Body of pancreas (tissue), 4 donors: Measurements from ENCODE around the gene SLCO1B1. TPM values are rescaled to one million over a fixed set of nuclear protein-coding genes. Genes with fewer than 3 reads are reported as not detected.

Experiments used
- ATAC-seq: fragments of 150-250 bp; one replicate; pipeline ENCODE4 v1.9.1; 2016
- DNase-seq, 4 donors: peaks; one replicate each; pipeline ENCODE4 v3.0.0-alpha.2; 2019
- H3K27ac ChIP-seq, 4 donors: fragments of 200-600 bp; sonication (generic); 1 replicate in 3 of 4; 2 replicates in 1 of 4; pipeline versions ENCODE4 v1.5.1 to v1.6.1; 2016 to 2019; ENCODE audit warnings: mild to moderate bottlenecking in 1 of 4, mixed read lengths in 1 of 4, moderate library complexity in 1 of 4
- H3K27me3 ChIP-seq, 2 donors: fragments of 200-600 bp; sonication (generic); one replicate each; pipeline ENCODE4 v1.6.0; 2016; ENCODE audit warnings: mild to moderate bottlenecking in 1 of 2
- H3K36me3 ChIP-seq, 2 donors: fragments of 200-600 bp; sonication (generic); replicated peaks in 1 of 2; 2 replicates each; pipeline ENCODE4 v1.5.1; 2016; ENCODE audit warnings: low read depth in 2 of 2; ENCODE audit not compliant: insufficient read depth in 1 of 2
- H3K4me1 ChIP-seq: fragments of 200-600 bp; sonication (generic); one replicate; pipeline ENCODE4 v1.6.0; 2016
- H3K4me3 ChIP-seq, 2 donors: fragments of 200-600 bp; sonication (generic); 1 replicate in 1 of 2; 2 replicates in 1 of 2; pipeline ENCODE4 v1.5.1; 2016 to 2019
- H3K9me3 ChIP-seq, 3 donors: fragments of 200-600 bp; sonication (generic); 1 replicate in 2 of 3; 2 replicates in 1 of 3; pipeline ENCODE4 v1.5.1; 2016
- CTCF ChIP-seq, 7 experiments: fragments of 450-650 bp in 4 of 7; fragments of 200-600 bp in 3 of 7; sonication (generic) in 3 of 7; IDR thresholded peaks; one replicate each; pipeline ENCODE4 v1.5.1; 2016 to 2019; ENCODE audit warnings: antibody characterized with exemption in 7 of 7
- POLR2A ChIP-seq, 3 donors: fragments of 450-650 bp; IDR thresholded peaks; one replicate each; pipeline ENCODE4 v1.6.1; 2016; ENCODE audit warnings: antibody characterized with exemption in 3 of 3, mild to moderate bottlenecking in 2 of 3
- WGBS, 2 donors: methylation state at CpG; one replicate each; pipeline ENCODE4 v1.1.5; 2017; 5-methylcytosine and 5-hydroxymethylcytosine counted together
- intact Hi-C: fragments of 100-400 bp; cut with DNase I; formaldehyde crosslinking; loops from one replicate; pipeline ENCODE4 v1.15.1; 2023
- total RNA-seq, 2 donors: library from RNA; depleted of rRNA; stranded (reverse); fragments of >200 nt; gene quantifications; one replicate each; pipeline ENCODE4 v1.1.0, GENCODE V29; 2016

Gene SLCO1B1
- total RNA-seq, 2 donors from 2014 or later: not detected

- Histone ChIP-seq H3K36me3 (no peaks in the 10 kb centered on the region), H3K4me1 (no peaks in the 10 kb centered on the region), H3K9me3 (no peaks in the 10 kb centered on the region), H3K27me3 (no peaks in the 10 kb centered on the region), H3K4me3 (no peak overlapping the region), H3K27ac (no peak overlapping the region)
- no peak for TF ChIP-seq CTCF (IDR thresholded peaks at IDR 0.05)
- TF ChIP-seq POLR2A (IDR thresholded peaks at IDR 0.05): no peak
- DNase-seq (no peak), ATAC-seq (no peak)
- intact Hi-C loops: no loop called here
- 33 to 35% methylated on average over 2 of the region's 2 CpGs for WGBS, 2 donors
These were observed 88.2 kb downstream of the SLCO1B1 start for GRCh38 chr12:21219206-21219605.

- Histone ChIP-seq H3K4me3 (no peak overlapping the region), H3K4me1 (no peaks in the 10 kb centered on the region), H3K27me3 (no peaks in the 10 kb centered on the region), H3K27ac (no peak overlapping the region), H3K9me3 (no peaks in the 10 kb centered on the region), H3K36me3 (no peaks in the 10 kb centered on the region)
- DNase-seq: no peak
- intact Hi-C loops: no loop called here
- WGBS, 2 donors: 68 to 73% methylated on average over 3 of the region's 3 CpGs
- ATAC-seq: no peak
- TF ChIP-seq POLR2A (IDR thresholded peaks at IDR 0.05) (no peak), CTCF (IDR thresholded peaks at IDR 0.05) (no peak)
These were observed 89.3 kb downstream of the SLCO1B1 start for GRCh38 chr12:21220266-21220665.

GRCh38 chr12:21221072-21221471 lies 90.1 kb downstream of the SLCO1B1 start:
- Histone ChIP-seq H3K4me3 (no peak overlapping the region), H3K4me1 (no peaks in the 10 kb centered on the region), H3K27me3 (no peaks in the 10 kb centered on the region), H3K27ac (no peak overlapping the region), H3K36me3 (no peaks in the 10 kb centered on the region), H3K9me3 (no peaks in the 10 kb centered on the region)
- TF ChIP-seq CTCF (IDR thresholded peaks at IDR 0.05): no peak
- TF ChIP-seq POLR2A (IDR thresholded peaks at IDR 0.05): no peak
- no peak for ATAC-seq
- intact Hi-C loops: no loop called here
- DNase-seq: no peak

GRCh38 chr12:21221778-21222177 lies 90.8 kb downstream of the SLCO1B1 start:
- no peaks in the 10 kb centered on the region for H3K36me3 ChIP-seq
- no peak for TF ChIP-seq POLR2A (IDR thresholded peaks at IDR 0.05)
- TF ChIP-seq CTCF (IDR thresholded peaks at IDR 0.05): no peak
- no peak overlapping the region for H3K27ac ChIP-seq
- H3K9me3 ChIP-seq: no peaks in the 10 kb centered on the region
- H3K27me3 ChIP-seq: no peaks in the 10 kb centered on the region
- no peaks in the 10 kb centered on the region for H3K4me1 ChIP-seq
- ATAC-seq: no peak
- H3K4me3 ChIP-seq: no peak overlapping the region
- intact Hi-C loops: no loop called here
- no peak for DNase-seq

GRCh38 chr12:21223930-21224329 lies 92.9 kb downstream of the SLCO1B1 start:
- ATAC-seq (no peak), DNase-seq (no peak)
- Histone ChIP-seq H3K9me3 (no peaks in the 10 kb centered on the region), H3K36me3 (no peaks in the 10 kb centered on the region), H3K4me3 (no peak overlapping the region), H3K27me3 (no peaks in the 10 kb centered on the region), H3K27ac (no peak overlapping the region), H3K4me1 (no peaks in the 10 kb centered on the region)
- no peak for TF ChIP-seq CTCF (IDR thresholded peaks at IDR 0.05)
- no peak for TF ChIP-seq POLR2A (IDR thresholded peaks at IDR 0.05)
- intact Hi-C loops: no loop called here
